OCI-LY1 (cell line): ENCODE results near the gene MAN1B1.

ENCODE experiments used
- CTCF ChIP-seq: fragments of 200-600 bp; sonication (generic), shearing (Covaris generic); IDR thresholded peaks from 2 replicates; pipeline ENCODE4 v1.5.1; 2017; ENCODE audit warnings: mild to moderate bottlenecking, antibody characterized with exemption, low read length, moderate library complexity, mixed read lengths
- EZH2 ChIP-seq: fragments of 200-600 bp; sonication (generic), shearing (Covaris generic); IDR thresholded peaks from 2 replicates; pipeline ENCODE4 v1.8.0; 2017; ENCODE audit warnings: borderline replicate concordance, mixed run types, mild to moderate bottlenecking, antibody characterized with exemption, low read length, moderate library complexity, mixed read lengths

GRCh38 chr9:137126786-137127185 is 40.0 kb downstream of the MAN1B1 start:
- TF ChIP-seq CTCF (no peak), EZH2 (no peak)
